Astrocyte of the cerebellum (primary cell): ENCODE data around the gene ADAM8.
"Not testable (repeated sequence)": the region's sequence is repeated elsewhere in the genome, so short reads cannot be mapped to it uniquely, and the experiment has no call there.

Experiments used
- DNase-seq: peaks from one replicate; pipeline ENCODE4 v3.0.0-alpha.2; 2011; ENCODE audit warnings: low read depth
- H3K4me3 ChIP-seq: 2 replicates; pipeline ENCODE4 v1.5.1; 2011; ENCODE audit warnings: mild to moderate bottlenecking, low read depth, low read length, moderate library complexity
- CTCF ChIP-seq: IDR thresholded peaks from 2 replicates; pipeline ENCODE4 v1.5.1; 2012; ENCODE audit warnings: low read length, low read depth, moderate library complexity, mild to moderate bottlenecking; ENCODE audit errors: missing control alignments
- in situ Hi-C: cut with HindIII; loops from 2 replicates; pipeline ENCODE4 v1.10.0; 2017; ENCODE audit warnings: low sequenced_read_pairs

Gene ADAM8

DNA sequence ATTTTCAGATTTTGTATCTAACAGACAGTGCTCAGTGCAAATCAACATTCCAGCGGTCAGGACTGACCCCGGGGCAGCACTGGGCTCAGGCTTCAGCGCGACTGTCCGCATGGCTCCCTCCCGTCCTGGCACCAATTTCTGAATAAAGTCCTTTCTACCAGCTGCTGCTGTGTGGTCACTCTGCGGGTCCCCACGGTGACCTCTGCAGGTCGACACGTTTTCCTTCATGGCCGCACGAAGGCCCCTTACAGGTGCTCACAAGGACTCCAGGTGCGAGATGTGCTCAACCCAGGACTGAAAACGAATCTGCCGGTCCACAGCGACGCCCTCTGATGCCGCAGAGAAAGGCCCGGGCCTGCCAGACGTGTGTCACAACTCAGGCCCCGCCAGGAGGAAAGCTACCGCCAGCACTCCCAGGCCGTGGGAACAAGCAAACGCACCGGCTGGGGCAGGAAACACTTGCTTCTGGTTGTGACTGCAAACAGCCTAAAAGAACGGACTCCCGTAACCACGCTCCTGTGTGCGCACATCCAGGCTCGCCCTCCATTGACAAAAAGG is 50.3 kb downstream of the ADAM8 start:
- no peak overlapping the region for H3K4me3 ChIP-seq
- no peak for DNase-seq
- in situ Hi-C loops, result no loop called here
- no peak for TF ChIP-seq CTCF

GRCh38 chr10:133225707-133226191 is 50.9 kb downstream of the ADAM8 start:
- in situ Hi-C loops, result no loop called here
- DNase-seq, result no peak
- no peak overlapping the region for H3K4me3 ChIP-seq
- no peak for TF ChIP-seq CTCF

GRCh38 chr10:133224756-133225372 is 51.8 kb downstream of the ADAM8 start:
- DNase-seq, result no peak
- in situ Hi-C loops, result no loop called here
- no peak for TF ChIP-seq CTCF
- no peak overlapping the region for H3K4me3 ChIP-seq

DNA sequence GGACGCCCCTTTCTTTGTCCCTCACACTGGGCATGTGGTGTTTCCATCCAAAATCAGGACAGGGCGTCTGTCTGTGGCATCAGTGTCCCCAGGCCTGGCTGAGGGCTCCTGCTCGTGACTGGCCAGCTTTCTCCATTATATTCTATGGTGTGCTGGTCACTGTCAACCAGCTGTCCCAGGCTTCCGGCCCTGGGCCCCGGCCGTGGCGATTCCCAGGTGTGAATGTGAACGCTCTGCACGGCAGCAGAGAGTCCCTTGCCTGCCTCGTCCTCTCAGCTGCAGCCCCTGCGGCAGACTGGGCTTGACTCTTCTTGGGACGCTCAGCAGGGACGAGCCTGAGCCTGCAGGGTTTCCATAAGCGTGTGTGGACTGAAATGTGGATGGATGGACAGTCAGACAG is 52.6 kb downstream of the ADAM8 start:
- in situ Hi-C loops, result no loop called here
- no peak for TF ChIP-seq CTCF
- no peak overlapping the region for H3K4me3 ChIP-seq
- no peak for DNase-seq

GRCh38 chr10:133221756-133222155 is 54.9 kb downstream of the ADAM8 start:
- in situ Hi-C loops, H3K4me3 ChIP-seq, DNase-seq: not testable (repeated sequence)

- H3K4me3 ChIP-seq, result no peak overlapping the region
- TF ChIP-seq CTCF, result no peak
- no peak for DNase-seq
- in situ Hi-C loops, result no loop called here
Measured at GRCh38 chr10:133221331-133221730, 55.3 kb downstream of the ADAM8 start.

GRCh38 chr10:133219782-133220181 is 56.9 kb downstream of the ADAM8 start:
- DNase-seq, result no peak
- H3K4me3 ChIP-seq, result no peak overlapping the region
- in situ Hi-C loops, result no loop called here
- TF ChIP-seq CTCF, result no peak
